Hepatocyte (in vitro differentiated cells): ENCODE measurements around the gene TRHDE.

Source experiments
- CTCF ChIP-seq: fragments of 200-600 bp; sonication (generic); IDR thresholded peaks from 2 replicates; pipeline ENCODE4 v1.5.1; 2016; ENCODE audit warnings: antibody characterized with exemption, mild to moderate bottlenecking; ENCODE audit not compliant: poor library complexity
- EZH2 ChIP-seq: fragments of 200-600 bp; sonication (generic); IDR thresholded peaks from 2 replicates; pipeline ENCODE4 v1.6.1; 2016; ENCODE audit warnings: antibody characterized with exemption, mild to moderate bottlenecking, borderline replicate concordance
- EZH2phosphoT487 ChIP-seq: fragments of 200-600 bp; sonication (generic); IDR thresholded peaks from one replicate; pipeline ENCODE4 v1.6.1; 2018; ENCODE audit warnings: antibody characterized with exemption, mild to moderate bottlenecking, low read depth, moderate library complexity; ENCODE audit not compliant: unreplicated experiment, severe bottlenecking

- TF ChIP-seq EZH2 (no peak), CTCF (no peak), EZH2phosphoT487 (no peak)
These were observed 172.0 kb downstream of the TRHDE start for GRCh38 chr12:72444125-72444524.
